Thyroid gland (tissue), 4 donors: ENCODE data around the gene PRKCA.

Experiments
- CTCF ChIP-seq, 6 experiments: fragments of 200-600 bp in 3 of 6; fragments of 450-650 bp in 3 of 6; sonication (generic) in 3 of 6; IDR thresholded peaks; one replicate each; pipeline ENCODE4 v1.5.1; 2016 to 2019; ENCODE audit warnings: antibody characterized with exemption in 6 of 6, mild to moderate bottlenecking in 2 of 6, inconsistent platforms in 1 of 6, moderate library complexity in 1 of 6
- POLR2A ChIP-seq, 2 donors: fragments of 450-650 bp; IDR thresholded peaks; one replicate each; pipeline ENCODE4 v1.6.1; 2017; ENCODE audit warnings: antibody characterized with exemption in 2 of 2, mild to moderate bottlenecking in 2 of 2, moderate library complexity in 1 of 2

- TF ChIP-seq CTCF (IDR thresholded peaks at IDR 0.05): no peak
- no peak for TF ChIP-seq POLR2A (IDR thresholded peaks at IDR 0.05)
Observed at GRCh38 chr17:66417300-66417719, 114.9 kb downstream of the PRKCA start.
